ENCODE measurements around the gene DGKB. TPM values are rescaled to one million over a fixed set of nuclear protein-coding genes. Genes with fewer than 3 reads are reported as not detected.

DGKB gene
- total RNA-seq, 5 donors from 2014 or later (not counting 1 experiment from before 2014, with no cell fraction given), result not detected

GRCh38 chr7:14293434-14293833, 609.1 kb downstream of the DGKB start:
- Mint-ChIP-seq H3K9me3 (peaks cover 0 to 7% (median 7%) of the 10 kb centered on the region in 3 donors), H3K4me3 (no peak overlapping the region)
- 100% methylated on average over 1 of the region's 2 CpGs for WGBS (ENCODE audit: insufficient coverage)

GRCh38 chr7:14292737-14293136, 609.8 kb downstream of the DGKB start:
- DNase-seq, result no peak
- Histone ChIP-seq H3K27ac (ENCODE audit: low read length) (no peak overlapping the region), H3K4me3 (ENCODE audit: control insufficient read depth in 1 of 2, extremely low read depth in 1 of 2, low read length in 1 of 2) (no peak overlapping the region), H3K27me3 (replicated peaks in 1 of 2; ENCODE audit: control insufficient read depth in 2 of 2, extremely low read depth in 1 of 2, insufficient read depth in 2 of 2, low read length in 1 of 2) (no peaks in the 10 kb centered on the region), H3K9me3 (no peaks in the 10 kb centered on the region), H3K4me1 (ENCODE audit: control insufficient read depth in 1 of 2, extremely low read depth in 1 of 2, insufficient read depth in 2 of 2, low read length in 2 of 2) (no peaks in the 10 kb centered on the region), H3K36me3 (ENCODE audit: control insufficient read depth in 2 of 2, extremely low read depth in 1 of 2, insufficient read depth in 1 of 2, low read length in 1 of 2) (no peaks in the 10 kb centered on the region)
- H3K27me3 Mint-ChIP-seq, result no peaks in the 10 kb centered on the region
- CTCF ChIA-PET, result no interaction called here
- H3K4me3 Mint-ChIP-seq, result no peak overlapping the region
- no peaks in the 10 kb centered on the region for H3K36me3 Mint-ChIP-seq
- POLR2A ChIA-PET, result no interaction called here
- no peaks in the 10 kb centered on the region for H3K4me1 Mint-ChIP-seq
- H3K27ac Mint-ChIP-seq, result no peak overlapping the region
- ATAC-seq (replicated peaks in 1 of 4), result no peak
- H3K9me3 Mint-ChIP-seq, result peaks cover 0 to 7% (median 7%) of the 10 kb centered on the region in 3 donors

More at GRCh38 chr7:14293434-14293833, 609.1 kb downstream of the DGKB start:
- H3K4me3 ChIP-seq (ENCODE audit: control insufficient read depth in 1 of 2, extremely low read depth in 1 of 2, low read length in 1 of 2), result no peak overlapping the region
- no peaks in the 10 kb centered on the region for H3K4me1 ChIP-seq (ENCODE audit: control insufficient read depth in 1 of 2, extremely low read depth in 1 of 2, insufficient read depth in 2 of 2, low read length in 2 of 2)
- no peaks in the 10 kb centered on the region for H3K27me3 Mint-ChIP-seq
- DNase-seq (no peak), ATAC-seq (replicated peaks in 1 of 4) (no peak)
- H3K36me3 Mint-ChIP-seq, result no peaks in the 10 kb centered on the region
- no peaks in the 10 kb centered on the region for H3K36me3 ChIP-seq (ENCODE audit: control insufficient read depth in 2 of 2, extremely low read depth in 1 of 2, insufficient read depth in 1 of 2, low read length in 1 of 2)
- H3K27me3 ChIP-seq (replicated peaks in 1 of 2; ENCODE audit: control insufficient read depth in 2 of 2, extremely low read depth in 1 of 2, insufficient read depth in 2 of 2, low read length in 1 of 2), result no peaks in the 10 kb centered on the region
- POLR2A ChIA-PET, result no interaction called here
- H3K4me1 Mint-ChIP-seq, result no peaks in the 10 kb centered on the region
- CTCF ChIA-PET, result no interaction called here
- no peaks in the 10 kb centered on the region for H3K9me3 ChIP-seq
- no peak overlapping the region for H3K27ac Mint-ChIP-seq
- no peak overlapping the region for H3K27ac ChIP-seq (ENCODE audit: low read length)

- CTCF ChIA-PET, result no interaction called here
- H3K27ac ChIP-seq (ENCODE audit: low read length), result no peak overlapping the region
- no peaks in the 10 kb centered on the region for H3K36me3 ChIP-seq (ENCODE audit: control insufficient read depth in 2 of 2, extremely low read depth in 1 of 2, insufficient read depth in 1 of 2, low read length in 1 of 2)
- H3K4me1 ChIP-seq (ENCODE audit: control insufficient read depth in 1 of 2, extremely low read depth in 1 of 2, insufficient read depth in 2 of 2, low read length in 2 of 2), result no peaks in the 10 kb centered on the region
- no peak overlapping the region for H3K4me3 Mint-ChIP-seq
- no peaks in the 10 kb centered on the region for H3K4me1 Mint-ChIP-seq
- H3K27ac Mint-ChIP-seq, result no peak overlapping the region
- POLR2A ChIA-PET, result no interaction called here
- no peak overlapping the region for H3K4me3 ChIP-seq (ENCODE audit: control insufficient read depth in 1 of 2, extremely low read depth in 1 of 2, low read length in 1 of 2)
- H3K9me3 ChIP-seq, result no peaks in the 10 kb centered on the region
- no peaks in the 10 kb centered on the region for H3K27me3 ChIP-seq (replicated peaks in 1 of 2; ENCODE audit: control insufficient read depth in 2 of 2, extremely low read depth in 1 of 2, insufficient read depth in 2 of 2, low read length in 1 of 2)
- H3K27me3 Mint-ChIP-seq, result no peaks in the 10 kb centered on the region
- no peaks in the 10 kb centered on the region for H3K36me3 Mint-ChIP-seq
- ATAC-seq (replicated peaks in 1 of 4) (no peak), DNase-seq (no peak)
- H3K9me3 Mint-ChIP-seq, result peaks cover 0 to 4% (median 0%) of the 10 kb centered on the region in 3 donors
Measured at GRCh38 chr7:14289957-14290356, 612.6 kb downstream of the DGKB start.

- POLR2A ChIA-PET, result no interaction called here
- no peaks in the 10 kb centered on the region for H3K4me1 ChIP-seq (ENCODE audit: control insufficient read depth in 1 of 2, extremely low read depth in 1 of 2, insufficient read depth in 2 of 2, low read length in 2 of 2)
- CTCF ChIA-PET, result interaction anchor here in 1 of 2 donors (0.7 kb wide), 1 partner anchor 885 kb away, joined by 3 read pairs; no protein-coding TSS in a partner anchor
- Mint-ChIP-seq H3K27ac (no peak overlapping the region), H3K27me3 (no peaks in the 10 kb centered on the region), H3K36me3 (no peaks in the 10 kb centered on the region), H3K4me1 (no peaks in the 10 kb centered on the region), H3K4me3 (no peak overlapping the region), H3K9me3 (peaks cover 0 to 4% (median 0%) of the 10 kb centered on the region in 3 donors)
- DNase-seq (no peak), ATAC-seq (replicated peaks in 1 of 4) (no peak)
- H3K27ac ChIP-seq (ENCODE audit: low read length), result no peak overlapping the region
- H3K4me3 ChIP-seq (ENCODE audit: control insufficient read depth in 1 of 2, extremely low read depth in 1 of 2, low read length in 1 of 2), result no peak overlapping the region
- H3K9me3 ChIP-seq, result no peaks in the 10 kb centered on the region
- H3K36me3 ChIP-seq (ENCODE audit: control insufficient read depth in 2 of 2, extremely low read depth in 1 of 2, insufficient read depth in 1 of 2, low read length in 1 of 2), result no peaks in the 10 kb centered on the region
- no peaks in the 10 kb centered on the region for H3K27me3 ChIP-seq (replicated peaks in 1 of 2; ENCODE audit: control insufficient read depth in 2 of 2, extremely low read depth in 1 of 2, insufficient read depth in 2 of 2, low read length in 1 of 2)
- no CpG with 5 or more reads among the region's 3 CpGs for WGBS (ENCODE audit: insufficient coverage)
Measured at GRCh38 chr7:14288701-14289100, 613.9 kb downstream of the DGKB start.

- no peak for ATAC-seq (replicated peaks in 1 of 4)
- no CpG with 5 or more reads among the region's 2 CpGs for WGBS (ENCODE audit: insufficient coverage)
- Histone ChIP-seq H3K36me3 (ENCODE audit: control insufficient read depth in 2 of 2, extremely low read depth in 1 of 2, insufficient read depth in 1 of 2, low read length in 1 of 2) (no peaks in the 10 kb centered on the region), H3K9me3 (no peaks in the 10 kb centered on the region), H3K4me1 (ENCODE audit: control insufficient read depth in 1 of 2, extremely low read depth in 1 of 2, insufficient read depth in 2 of 2, low read length in 2 of 2) (no peaks in the 10 kb centered on the region), H3K27me3 (replicated peaks in 1 of 2; ENCODE audit: control insufficient read depth in 2 of 2, extremely low read depth in 1 of 2, insufficient read depth in 2 of 2, low read length in 1 of 2) (no peaks in the 10 kb centered on the region), H3K27ac (ENCODE audit: low read length) (no peak overlapping the region), H3K4me3 (ENCODE audit: control insufficient read depth in 1 of 2, extremely low read depth in 1 of 2, low read length in 1 of 2) (no peak overlapping the region)
- Mint-ChIP-seq H3K36me3 (no peaks in the 10 kb centered on the region), H3K27me3 (no peaks in the 10 kb centered on the region), H3K9me3 (peaks cover 0 to 4% (median 0%) of the 10 kb centered on the region in 3 donors), H3K4me1 (no peaks in the 10 kb centered on the region), H3K27ac (no peak overlapping the region), H3K4me3 (no peak overlapping the region)
- no peak for DNase-seq
- ChIA-PET CTCF (no interaction called here), POLR2A (no interaction called here)
Measured at GRCh38 chr7:14287398-14287797, 615.2 kb downstream of the DGKB start.

- Histone ChIP-seq H3K36me3 (ENCODE audit: control insufficient read depth in 2 of 2, extremely low read depth in 1 of 2, insufficient read depth in 1 of 2, low read length in 1 of 2) (no peaks in the 10 kb centered on the region), H3K9me3 (no peaks in the 10 kb centered on the region), H3K4me1 (ENCODE audit: control insufficient read depth in 1 of 2, extremely low read depth in 1 of 2, insufficient read depth in 2 of 2, low read length in 2 of 2) (no peaks in the 10 kb centered on the region), H3K4me3 (ENCODE audit: control insufficient read depth in 1 of 2, extremely low read depth in 1 of 2, low read length in 1 of 2) (no peak overlapping the region), H3K27me3 (replicated peaks in 1 of 2; ENCODE audit: control insufficient read depth in 2 of 2, extremely low read depth in 1 of 2, insufficient read depth in 2 of 2, low read length in 1 of 2) (no peaks in the 10 kb centered on the region), H3K27ac (ENCODE audit: low read length) (no peak overlapping the region)
- H3K4me1 Mint-ChIP-seq, result no peaks in the 10 kb centered on the region
- H3K36me3 Mint-ChIP-seq, result no peaks in the 10 kb centered on the region
- no peak for ATAC-seq (replicated peaks in 1 of 4)
- WGBS (ENCODE audit: insufficient coverage), result 86% methylated on average over 3 of the region's 4 CpGs
- ChIA-PET CTCF (no interaction called here), POLR2A (no interaction called here)
- no peak for DNase-seq
- no peak overlapping the region for H3K4me3 Mint-ChIP-seq
- no peak overlapping the region for H3K27ac Mint-ChIP-seq
- H3K9me3 Mint-ChIP-seq, result peaks cover 0 to 4% (median 0%) of the 10 kb centered on the region in 3 donors
- no peaks in the 10 kb centered on the region for H3K27me3 Mint-ChIP-seq
Measured at GRCh38 chr7:14286036-14286435, 616.5 kb downstream of the DGKB start.
